ENCODE results near the gene ST8SIA1. TPM values are rescaled to one million over a fixed set of nuclear protein-coding genes. Genes with fewer than 3 reads are reported as not detected.

The ST8SIA1 gene
- total RNA-seq, 1 experiment from 2014 or later: not detected

- no peak for DNase-seq (ENCODE audit: extremely low read depth, low read depth)
These were observed 1.3 kb downstream of the ST8SIA1 start for GRCh38 chr12:22333186-22333712.

DNA sequence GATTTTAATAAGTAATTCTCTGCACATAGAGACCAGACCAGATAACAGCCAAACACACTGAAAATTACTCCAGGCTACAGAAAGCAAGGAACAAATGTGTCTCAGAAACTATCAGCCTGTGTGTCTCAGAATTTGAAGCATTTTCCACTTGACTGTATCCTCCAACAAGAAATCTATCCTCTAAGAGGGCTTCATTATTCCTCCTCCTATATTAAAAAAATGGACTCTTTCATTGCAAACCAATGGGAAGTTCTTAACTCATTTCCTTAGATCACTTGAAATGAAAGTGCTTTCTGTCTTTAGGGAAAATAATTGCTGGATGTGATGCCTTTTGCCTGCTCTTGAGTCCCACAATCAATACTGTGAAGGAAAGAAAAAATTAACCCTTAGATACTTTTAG is 2.3 kb downstream of the ST8SIA1 start:
- no peak for DNase-seq (ENCODE audit: extremely low read depth, low read depth)

- DNase-seq (ENCODE audit: extremely low read depth, low read depth): no peak
These were observed 4.9 kb downstream of the ST8SIA1 start for GRCh38 chr12:22329621-22330020.

GRCh38 chr12:22325218-22325617 is 9.3 kb downstream of the ST8SIA1 start:
- no peak for DNase-seq (ENCODE audit: extremely low read depth, low read depth)

GRCh38 chr12:22322091-22322490 is 12.4 kb downstream of the ST8SIA1 start:
- no peak for DNase-seq (ENCODE audit: extremely low read depth, low read depth)

DNA sequence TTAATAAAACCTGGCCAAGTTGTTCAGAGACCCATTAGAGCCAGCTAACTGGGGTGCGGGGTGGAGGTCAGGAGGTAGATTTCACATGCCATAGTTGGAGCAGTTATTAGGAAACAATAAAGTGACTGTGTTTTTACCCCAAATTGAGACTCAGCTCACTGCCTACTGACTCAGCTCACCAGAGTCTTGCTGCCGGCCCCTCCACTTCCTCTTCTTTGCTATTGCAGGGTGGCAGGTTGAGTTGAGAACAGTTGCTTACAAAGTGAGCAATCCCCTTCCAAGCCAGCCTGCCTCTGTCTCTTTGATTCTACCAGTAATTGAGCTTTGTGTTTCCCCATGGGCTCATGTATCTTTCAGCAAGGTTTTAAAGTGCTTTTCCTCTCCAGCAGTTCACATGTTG is 12.9 kb downstream of the ST8SIA1 start:
- DNase-seq (ENCODE audit: extremely low read depth, low read depth): no peak

DNA sequence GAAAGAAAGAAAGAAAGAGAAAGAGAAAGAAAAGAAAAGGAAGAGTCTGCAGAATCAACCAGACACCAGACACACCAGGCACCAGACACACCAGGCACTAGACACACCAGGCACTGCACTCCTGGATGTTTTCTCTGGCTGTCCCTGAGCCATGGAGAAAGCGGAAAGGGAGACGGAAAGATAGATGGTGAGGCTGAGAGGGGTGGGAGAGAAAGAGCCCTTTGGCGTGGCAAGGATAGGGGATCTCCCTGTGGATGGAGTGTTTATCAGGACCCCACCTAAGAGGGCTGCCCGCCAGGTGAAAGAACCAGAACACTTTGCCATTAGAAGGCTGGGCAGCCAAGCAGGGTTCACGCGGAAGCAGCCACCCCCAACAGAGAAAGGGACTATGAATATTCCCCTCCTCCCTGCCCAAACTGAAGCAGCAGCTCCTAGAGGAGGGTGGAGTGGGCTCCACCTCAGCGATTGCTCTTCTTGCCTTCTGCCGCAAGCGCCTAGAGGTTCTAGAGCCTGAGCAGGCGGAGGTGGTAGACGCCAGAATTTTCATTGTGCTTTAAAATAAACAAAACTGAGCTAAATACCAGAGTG is 13.4 kb downstream of the ST8SIA1 start:
- DNase-seq (ENCODE audit: extremely low read depth, low read depth): no peak

DNA sequence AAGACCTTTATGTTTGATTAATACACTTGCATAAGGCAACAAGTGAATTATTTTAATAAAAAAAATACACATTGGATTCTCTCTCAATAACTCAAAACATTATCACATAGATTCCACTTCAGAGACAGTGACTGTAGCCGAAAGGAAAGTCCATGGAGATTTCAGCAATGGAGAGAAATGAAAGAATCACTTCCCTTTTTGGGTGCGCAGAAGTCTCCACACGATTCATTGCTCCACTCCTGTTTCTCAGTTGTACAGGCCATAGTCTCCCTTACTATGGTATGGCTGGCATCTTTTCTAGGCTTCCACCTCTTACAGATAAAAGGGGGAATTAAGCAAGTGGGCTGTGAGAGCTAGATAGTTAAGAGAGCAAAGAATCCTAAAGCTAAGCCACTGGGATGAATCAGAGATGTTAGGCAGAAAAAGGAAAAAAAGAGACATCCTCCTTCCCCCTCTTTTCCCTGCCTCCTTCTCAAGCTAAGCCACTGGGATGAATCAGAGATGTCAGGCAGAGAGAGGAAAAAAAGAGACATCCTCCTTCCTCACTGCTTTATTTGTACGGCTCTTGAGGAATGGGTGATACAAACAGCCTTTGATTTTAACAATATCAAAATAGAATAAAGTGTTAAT is 16.3 kb downstream of the ST8SIA1 start:
- DNase-seq (ENCODE audit: extremely low read depth, low read depth): no peak

DNA sequence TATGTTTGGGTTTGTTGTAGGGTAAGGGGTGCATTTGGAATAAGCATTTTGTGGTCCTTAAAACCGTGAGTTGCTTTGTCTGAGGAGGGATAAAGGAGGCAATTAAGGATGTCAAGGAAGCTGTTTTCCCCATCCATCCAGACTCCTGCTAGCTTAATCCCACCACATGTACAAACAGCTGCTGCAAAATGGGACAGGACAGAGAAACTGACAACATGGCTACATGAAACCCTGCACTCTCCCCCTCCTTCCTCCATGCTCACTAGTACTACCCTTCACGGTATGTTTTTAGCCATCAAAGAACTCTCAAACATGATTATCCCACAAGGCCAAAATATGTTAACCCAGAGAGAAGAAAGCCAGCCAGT is 20.6 kb downstream of the ST8SIA1 start:
- no peak for DNase-seq (ENCODE audit: extremely low read depth, low read depth)

DNA sequence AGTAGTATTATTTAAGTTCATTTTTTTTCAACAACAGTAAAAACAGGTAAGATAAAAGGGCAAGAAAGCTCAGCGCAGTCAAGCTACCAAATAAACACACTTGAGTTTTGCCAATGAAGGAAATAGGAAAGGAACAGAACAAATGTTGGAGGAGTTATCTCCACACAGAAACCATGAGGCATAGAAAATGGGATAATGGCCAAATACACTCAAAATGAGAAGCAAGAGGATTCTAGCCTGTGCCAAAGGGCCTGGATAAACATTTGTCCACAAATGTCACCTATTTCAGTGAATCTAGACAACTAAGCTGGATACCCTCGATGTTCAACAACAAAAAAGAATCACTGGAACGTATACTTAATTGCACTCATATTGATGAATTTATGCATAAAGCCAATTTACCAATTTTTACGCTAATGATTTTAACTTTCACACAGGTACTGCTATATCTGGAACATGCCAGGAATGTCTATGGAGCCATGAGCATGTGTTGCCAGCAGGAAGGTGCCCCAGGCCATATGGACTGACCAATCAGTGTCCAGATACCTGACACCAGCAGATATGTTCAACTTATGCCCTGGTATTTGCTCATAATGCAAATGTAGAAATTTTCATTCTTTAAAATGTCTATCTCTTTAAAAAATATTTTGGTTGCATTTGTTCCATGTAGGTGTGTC is 21.1 kb downstream of the ST8SIA1 start:
- no peak for DNase-seq (ENCODE audit: extremely low read depth, low read depth)

DNA sequence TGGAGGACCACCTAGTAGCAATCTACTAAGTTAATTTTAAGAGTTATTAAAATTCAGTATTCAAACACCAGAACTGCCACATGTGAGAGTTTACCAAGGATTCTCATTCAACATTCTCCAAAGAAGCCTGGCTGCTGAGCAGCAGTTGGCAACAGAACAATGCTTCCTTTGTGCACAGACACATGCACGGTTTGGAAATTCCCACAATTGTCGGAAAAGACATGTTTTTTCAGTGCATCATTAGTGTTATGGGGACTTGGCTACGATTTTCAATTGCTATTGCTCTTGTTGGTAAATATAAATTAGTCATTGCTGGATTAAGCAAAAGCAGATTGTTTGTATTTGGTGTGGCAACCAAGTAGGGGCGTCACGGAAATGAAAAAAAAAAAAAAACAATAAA is 22.2 kb downstream of the ST8SIA1 start:
- DNase-seq (ENCODE audit: extremely low read depth, low read depth): no peak

GRCh38 chr12:22310709-22311108 is 23.8 kb downstream of the ST8SIA1 start:
- no peak for DNase-seq (ENCODE audit: extremely low read depth, low read depth)

DNA sequence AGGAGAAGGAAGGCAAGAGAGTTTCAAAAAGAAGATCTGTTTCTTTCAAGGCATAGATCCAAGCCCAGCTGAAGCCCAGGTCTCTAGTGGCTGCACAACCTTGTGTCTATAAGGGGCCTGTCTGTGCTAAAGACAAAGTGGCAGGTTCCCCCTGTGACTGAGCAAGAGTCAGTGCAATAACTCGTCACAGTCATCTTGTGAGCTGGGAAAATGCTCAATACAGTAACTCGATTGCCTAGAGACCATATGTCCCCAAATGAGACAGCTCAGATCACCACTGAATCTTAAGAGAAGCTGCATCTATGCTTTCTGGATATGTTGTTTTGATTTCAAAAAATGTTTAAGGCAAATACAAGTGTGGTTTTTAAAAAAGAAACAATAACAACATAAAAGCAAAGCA is 24.2 kb downstream of the ST8SIA1 start:
- no peak for DNase-seq (ENCODE audit: extremely low read depth, low read depth)

DNA sequence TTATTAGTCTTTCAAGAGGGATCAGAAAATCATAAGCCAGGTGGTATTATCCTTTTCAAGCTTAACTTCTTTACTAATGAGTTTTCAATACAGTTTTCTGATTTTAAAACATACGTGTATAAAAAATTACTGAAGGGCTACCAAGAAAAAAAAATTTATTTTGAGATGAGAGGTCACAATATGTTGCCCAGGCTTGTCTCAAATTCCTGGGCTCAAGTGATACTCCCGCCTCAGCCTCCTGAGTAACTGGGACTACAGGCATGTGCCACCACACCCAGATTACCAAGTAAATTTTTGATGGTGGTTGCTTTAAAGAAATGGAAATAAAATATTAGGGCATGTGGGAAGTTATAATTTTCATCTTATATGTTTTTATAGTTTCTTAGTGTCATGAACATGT is 26.7 kb downstream of the ST8SIA1 start:
- DNase-seq (ENCODE audit: extremely low read depth, low read depth): no peak

DNA sequence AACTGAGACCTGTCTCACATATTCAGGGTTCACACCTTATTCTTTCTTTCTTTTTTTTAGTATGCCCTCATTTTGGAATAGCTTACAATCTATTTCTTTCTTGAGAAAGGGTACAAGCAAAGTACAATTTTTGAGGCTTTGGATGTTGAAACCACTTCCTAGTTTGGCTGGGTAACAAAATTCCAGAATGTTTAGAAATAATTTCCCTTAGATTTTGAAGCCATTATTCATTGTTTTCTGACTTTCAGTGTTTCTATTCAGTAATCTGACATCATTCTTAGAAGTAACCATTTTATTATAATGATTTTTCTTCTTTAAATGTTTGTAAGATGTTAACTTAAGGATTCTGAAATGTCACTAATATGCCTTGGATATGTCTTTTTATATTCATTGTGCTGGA is 28.2 kb downstream of the ST8SIA1 start:
- DNase-seq (ENCODE audit: extremely low read depth, low read depth): no peak

DNA sequence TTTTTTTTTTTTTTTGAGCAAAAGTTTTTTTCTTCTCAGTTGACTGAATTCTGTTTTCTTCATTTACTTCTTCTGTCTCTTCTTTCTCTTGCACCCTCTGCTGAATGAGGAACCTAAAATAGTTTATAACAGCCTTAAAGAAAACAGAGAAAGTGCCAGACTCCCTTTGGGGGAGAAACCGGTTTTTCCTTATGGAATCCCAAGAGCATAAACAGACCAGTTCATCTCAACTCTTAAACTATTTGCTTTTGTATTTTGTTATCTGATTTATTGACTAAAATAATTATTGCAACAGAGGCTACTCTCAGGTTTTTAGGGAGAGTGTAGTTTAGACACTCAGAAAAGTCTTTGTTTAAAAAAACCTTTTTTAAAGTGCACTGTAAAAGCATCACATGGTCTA is 30.2 kb downstream of the ST8SIA1 start:
- no peak for DNase-seq (ENCODE audit: extremely low read depth, low read depth)

DNA sequence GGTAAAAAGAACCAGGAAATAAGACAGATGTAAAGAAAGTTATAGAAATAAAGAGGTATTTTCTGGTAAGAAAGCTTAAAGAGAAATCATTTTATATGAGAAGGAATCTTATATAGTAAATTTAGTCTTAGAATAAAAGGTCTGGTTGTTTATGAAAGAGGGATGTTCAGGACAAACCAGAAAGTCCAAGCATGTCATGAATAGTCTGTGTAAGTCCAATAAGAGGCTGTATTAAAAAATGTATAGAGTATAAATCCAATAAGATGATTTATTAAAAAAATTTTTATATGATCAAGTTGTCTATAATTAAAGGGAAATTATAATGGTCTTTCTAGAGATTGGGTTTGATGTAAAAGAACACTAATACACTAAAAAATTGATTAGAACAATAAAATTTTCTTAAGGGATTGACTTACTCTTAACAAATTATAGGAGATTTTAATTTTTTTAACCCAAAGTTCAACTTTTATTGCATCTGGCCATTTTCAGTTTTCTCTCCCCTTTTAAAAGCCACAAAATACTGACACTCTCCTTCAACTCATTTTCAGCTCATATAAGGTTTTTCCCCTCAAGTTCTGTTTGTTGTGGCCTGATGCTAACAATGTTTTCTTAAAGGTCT is 35.1 kb downstream of the ST8SIA1 start:
- no peak for DNase-seq (ENCODE audit: extremely low read depth, low read depth)

DNA sequence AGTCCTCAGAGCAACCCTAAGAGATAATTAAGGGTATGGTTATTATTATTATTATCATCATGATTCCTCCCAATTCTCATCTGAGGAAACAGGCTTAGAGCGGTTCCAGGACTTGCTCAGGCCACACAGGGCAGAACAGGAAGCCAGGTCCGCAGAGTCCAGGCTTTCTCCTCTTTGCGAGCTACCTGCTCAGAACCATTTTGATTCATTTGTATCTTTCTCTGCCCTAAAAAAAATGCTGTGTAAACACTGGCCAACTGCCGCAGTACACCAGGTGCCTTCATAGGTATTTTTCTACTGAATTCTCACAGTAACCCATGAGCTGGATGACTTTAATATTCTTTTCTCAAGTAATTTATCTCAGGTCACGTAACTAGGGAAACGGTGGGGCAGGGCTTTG is 45.3 kb downstream of the ST8SIA1 start:
- no peak for DNase-seq (ENCODE audit: extremely low read depth, low read depth)

- DNase-seq (ENCODE audit: extremely low read depth, low read depth): no peak
These were observed 46.5 kb downstream of the ST8SIA1 start for GRCh38 chr12:22287776-22288621.

DNA sequence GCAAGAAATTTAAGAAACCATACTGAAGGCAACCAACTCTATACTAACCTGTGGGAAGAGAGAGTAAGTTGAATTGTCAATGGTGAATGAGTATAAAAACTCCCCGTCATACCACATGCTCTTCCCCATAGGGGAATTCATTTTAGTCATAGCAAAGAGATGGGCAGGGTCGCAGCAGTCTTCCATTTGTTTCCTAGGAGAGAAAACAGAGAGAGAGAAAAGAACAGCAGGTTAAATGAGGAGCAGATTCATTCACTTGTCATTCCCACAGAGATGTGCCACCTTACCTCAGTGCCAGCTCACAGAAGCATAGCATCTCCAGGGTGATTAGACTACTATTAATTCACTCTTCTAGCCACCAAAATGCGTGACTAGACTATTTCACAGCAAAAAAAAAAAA is 47.4 kb downstream of the ST8SIA1 start:
- DNase-seq (ENCODE audit: extremely low read depth, low read depth): no peak

DNA sequence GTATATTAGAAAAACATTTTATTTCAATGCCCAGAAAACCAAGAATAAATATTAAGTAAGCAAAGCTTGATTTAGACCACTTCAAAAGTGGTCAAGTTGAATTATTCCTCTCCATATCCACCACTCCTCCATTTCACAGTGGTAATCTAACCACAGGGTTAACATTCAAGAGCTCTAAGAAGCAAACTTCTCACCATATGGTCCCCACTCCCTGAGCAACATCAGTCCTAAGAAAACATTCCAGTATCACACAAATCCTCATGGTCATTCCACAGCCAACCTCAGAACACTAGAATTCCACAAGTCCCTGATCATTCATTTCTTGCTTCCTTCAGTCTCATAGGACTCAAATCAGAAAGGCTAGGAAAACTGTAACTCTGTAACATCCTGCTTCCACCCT is 47.9 kb downstream of the ST8SIA1 start:
- DNase-seq (ENCODE audit: extremely low read depth, low read depth): no peak
